Measurements from ENCODE around the gene ALPP.

ALPP gene

GRCh38 chr2:232431705-232432590, 53.4 kb downstream of the ALPP start:
- no peak for DNase-seq

All from NCI-H1417 (cell line).